ENCODE measurements around the gene SUSD4.

SUSD4 gene

GRCh38 chr1:223223091-223223995, 140.6 kb downstream of the SUSD4 start:
- no peak for TF ChIP-seq FOXM1 (IDR thresholded peaks at IDR 0.05; ENCODE audit: borderline replicate concordance, low read depth)
- TF ChIP-seq RAD21 (IDR thresholded peaks at IDR 0.05; ENCODE audit: low read depth) = no peak
- no peak for TF ChIP-seq NFIC (IDR thresholded peaks at IDR 0.05)

DNA sequence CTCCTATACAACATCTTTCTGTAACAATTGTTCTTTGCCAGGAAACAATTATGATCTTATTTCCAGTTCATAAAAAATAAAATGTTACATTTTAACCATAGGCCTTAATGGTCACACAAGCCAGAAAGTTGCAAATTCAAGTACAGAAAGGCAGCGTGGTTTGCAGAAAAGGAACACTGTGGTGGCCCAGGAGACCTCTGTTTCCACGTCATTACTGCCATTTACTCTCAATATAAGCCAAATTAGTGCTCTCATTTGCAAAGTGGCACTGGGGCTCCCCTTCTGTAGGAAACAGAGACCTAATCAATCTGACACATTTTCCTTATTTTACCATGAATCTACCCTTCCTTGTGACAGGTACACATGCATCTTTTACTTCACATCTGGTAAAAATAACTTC, 141.6 kb downstream of the SUSD4 start:
- TF ChIP-seq ZBTB7A (IDR thresholded peaks at IDR 0.05; ENCODE audit: low read depth) = no peak
- TF ChIP-seq MAX (IDR thresholded peaks at IDR 0.05) = no peak
- TF ChIP-seq TAF1 (IDR thresholded peaks at IDR 0.05; ENCODE audit: low read depth) = no peak
- TF ChIP-seq EGR1 (IDR thresholded peaks at IDR 0.05) = no peak
- no peak for TF ChIP-seq NFIC (IDR thresholded peaks at IDR 0.05)
- TF ChIP-seq TCF12 (IDR thresholded peaks at IDR 0.05; ENCODE audit: low read depth) = no peak
- no peak for TF ChIP-seq TEAD4 (IDR thresholded peaks at IDR 0.05)
- TF ChIP-seq CEBPB (IDR thresholded peaks at IDR 0.05) = no peak
- TF ChIP-seq, protein P1, sequence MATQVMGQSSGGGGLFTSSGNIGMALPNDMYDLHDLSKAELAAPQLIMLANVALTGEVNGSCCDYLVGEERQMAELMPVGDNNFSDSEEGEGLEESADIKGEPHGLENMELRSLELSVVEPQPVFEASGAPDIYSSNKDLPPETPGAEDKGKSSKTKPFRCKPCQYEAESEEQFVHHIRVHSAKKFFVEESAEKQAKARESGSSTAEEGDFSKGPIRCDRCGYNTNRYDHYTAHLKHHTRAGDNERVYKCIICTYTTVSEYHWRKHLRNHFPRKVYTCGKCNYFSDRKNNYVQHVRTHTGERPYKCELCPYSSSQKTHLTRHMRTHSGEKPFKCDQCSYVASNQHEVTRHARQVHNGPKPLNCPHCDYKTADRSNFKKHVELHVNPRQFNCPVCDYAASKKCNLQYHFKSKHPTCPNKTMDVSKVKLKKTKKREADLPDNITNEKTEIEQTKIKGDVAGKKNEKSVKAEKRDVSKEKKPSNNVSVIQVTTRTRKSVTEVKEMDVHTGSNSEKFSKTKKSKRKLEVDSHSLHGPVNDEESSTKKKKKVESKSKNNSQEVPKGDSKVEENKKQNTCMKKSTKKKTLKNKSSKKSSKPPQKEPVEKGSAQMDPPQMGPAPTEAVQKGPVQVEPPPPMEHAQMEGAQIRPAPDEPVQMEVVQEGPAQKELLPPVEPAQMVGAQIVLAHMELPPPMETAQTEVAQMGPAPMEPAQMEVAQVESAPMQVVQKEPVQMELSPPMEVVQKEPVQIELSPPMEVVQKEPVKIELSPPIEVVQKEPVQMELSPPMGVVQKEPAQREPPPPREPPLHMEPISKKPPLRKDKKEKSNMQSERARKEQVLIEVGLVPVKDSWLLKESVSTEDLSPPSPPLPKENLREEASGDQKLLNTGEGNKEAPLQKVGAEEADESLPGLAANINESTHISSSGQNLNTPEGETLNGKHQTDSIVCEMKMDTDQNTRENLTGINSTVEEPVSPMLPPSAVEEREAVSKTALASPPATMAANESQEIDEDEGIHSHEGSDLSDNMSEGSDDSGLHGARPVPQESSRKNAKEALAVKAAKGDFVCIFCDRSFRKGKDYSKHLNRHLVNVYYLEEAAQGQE (IDR thresholded peaks at IDR 0.05; ENCODE audit: low read depth) = no peak
- no peak for TF ChIP-seq EP300 (IDR thresholded peaks at IDR 0.05; ENCODE audit: borderline replicate concordance)
- TF ChIP-seq, protein P2, sequence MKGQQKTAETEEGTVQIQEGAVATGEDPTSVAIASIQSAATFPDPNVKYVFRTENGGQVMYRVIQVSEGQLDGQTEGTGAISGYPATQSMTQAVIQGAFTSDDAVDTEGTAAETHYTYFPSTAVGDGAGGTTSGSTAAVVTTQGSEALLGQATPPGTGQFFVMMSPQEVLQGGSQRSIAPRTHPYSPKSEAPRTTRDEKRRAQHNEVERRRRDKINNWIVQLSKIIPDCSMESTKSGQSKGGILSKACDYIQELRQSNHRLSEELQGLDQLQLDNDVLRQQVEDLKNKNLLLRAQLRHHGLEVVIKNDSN (IDR thresholded peaks at IDR 0.05) = no peak
- TF ChIP-seq CREB1 (IDR thresholded peaks at IDR 0.05; ENCODE audit: low read depth) = no peak
- no peak for TF ChIP-seq YY1 (IDR thresholded peaks at IDR 0.05; ENCODE audit: low read depth)
- TF ChIP-seq RAD21 (IDR thresholded peaks at IDR 0.05; ENCODE audit: low read depth) = no peak
- TF ChIP-seq FOXM1 (IDR thresholded peaks at IDR 0.05; ENCODE audit: borderline replicate concordance, low read depth) = no peak

DNA sequence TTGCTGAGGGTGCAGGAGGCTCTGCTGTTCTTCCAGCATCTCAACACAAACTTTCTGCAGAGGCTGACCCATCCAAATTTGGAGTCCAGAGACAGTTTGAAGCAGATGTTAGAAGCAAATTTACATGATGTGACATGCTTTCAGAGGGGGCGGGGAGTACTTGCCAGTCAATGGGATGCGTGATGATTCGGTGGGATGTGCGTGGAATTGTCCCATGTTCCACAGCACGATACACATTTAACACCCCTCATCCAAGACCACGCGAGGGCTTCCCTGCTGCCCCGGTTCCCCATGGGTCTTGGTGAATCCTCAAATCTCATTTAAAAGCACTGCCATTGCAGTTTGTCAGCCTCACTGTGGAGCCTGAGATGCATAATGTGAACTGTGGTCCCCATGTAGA, 142.3 kb downstream of the SUSD4 start:
- no peak for TF ChIP-seq EGR1 (IDR thresholded peaks at IDR 0.05)
- TF ChIP-seq, protein P2 (IDR thresholded peaks at IDR 0.05) = no peak
- TF ChIP-seq, protein P1 (IDR thresholded peaks at IDR 0.05; ENCODE audit: low read depth) = no peak
- no peak for TF ChIP-seq YY1 (IDR thresholded peaks at IDR 0.05; ENCODE audit: low read depth)

GRCh38 chr1:223219846-223220610, 143.9 kb downstream of the SUSD4 start:
- no peak for TF ChIP-seq TAF1 (IDR thresholded peaks at IDR 0.05; ENCODE audit: low read depth)
- TF ChIP-seq EGR1 (IDR thresholded peaks at IDR 0.05) = no peak
- TF ChIP-seq FOXM1 (IDR thresholded peaks at IDR 0.05; ENCODE audit: borderline replicate concordance, low read depth) = no peak
- no peak for TF ChIP-seq CEBPB (IDR thresholded peaks at IDR 0.05)
- TF ChIP-seq MAX (IDR thresholded peaks at IDR 0.05) = no peak
- no peak for TF ChIP-seq EP300 (IDR thresholded peaks at IDR 0.05; ENCODE audit: borderline replicate concordance)
- TF ChIP-seq YY1 (IDR thresholded peaks at IDR 0.05; ENCODE audit: low read depth) = no peak
- no peak for TF ChIP-seq CREB1 (IDR thresholded peaks at IDR 0.05; ENCODE audit: low read depth)
- TF ChIP-seq ZBTB7A (IDR thresholded peaks at IDR 0.05; ENCODE audit: low read depth) = no peak
- TF ChIP-seq NFIC (IDR thresholded peaks at IDR 0.05) = no peak
- TF ChIP-seq TCF12 (IDR thresholded peaks at IDR 0.05; ENCODE audit: low read depth) = no peak
- TF ChIP-seq, protein P2 (IDR thresholded peaks at IDR 0.05) = no peak
- TF ChIP-seq, protein P1 (IDR thresholded peaks at IDR 0.05; ENCODE audit: low read depth) = no peak
- TF ChIP-seq TEAD4 (IDR thresholded peaks at IDR 0.05) = no peak
- no peak for TF ChIP-seq RAD21 (IDR thresholded peaks at IDR 0.05; ENCODE audit: low read depth)

Measured in Ishikawa (cell line).